Measurements from ENCODE around the gene SUSD5.
"Not testable (repeated sequence)": the region's sequence is repeated elsewhere in the genome, so short reads cannot be mapped to it uniquely, and the experiment has no call there.

Gene SUSD5

GRCh38 chr3:33111581-33111980 is 107.0 kb downstream of the SUSD5 start:
- no peak for DNase-seq

DNA sequence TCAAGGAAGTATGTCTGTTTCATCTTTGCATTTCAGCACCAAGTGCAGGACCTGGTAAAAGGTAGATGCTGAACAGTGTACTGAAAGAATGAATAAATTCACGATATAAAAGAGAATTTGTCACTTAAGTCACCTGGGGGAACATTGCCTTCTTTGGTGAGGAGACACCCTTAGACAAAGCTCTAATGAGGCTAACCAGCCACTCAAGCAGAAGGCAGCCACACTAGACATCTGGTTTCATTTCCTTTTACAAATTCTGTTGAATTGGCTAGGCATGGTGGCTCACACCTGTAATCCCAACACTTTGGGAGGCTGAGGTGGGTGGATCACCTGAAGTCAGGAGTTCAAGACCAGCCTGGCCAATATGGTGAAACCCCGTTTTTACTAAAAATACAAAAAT is 111.8 kb downstream of the SUSD5 start:
- not testable (repeated sequence) for DNase-seq

DNA sequence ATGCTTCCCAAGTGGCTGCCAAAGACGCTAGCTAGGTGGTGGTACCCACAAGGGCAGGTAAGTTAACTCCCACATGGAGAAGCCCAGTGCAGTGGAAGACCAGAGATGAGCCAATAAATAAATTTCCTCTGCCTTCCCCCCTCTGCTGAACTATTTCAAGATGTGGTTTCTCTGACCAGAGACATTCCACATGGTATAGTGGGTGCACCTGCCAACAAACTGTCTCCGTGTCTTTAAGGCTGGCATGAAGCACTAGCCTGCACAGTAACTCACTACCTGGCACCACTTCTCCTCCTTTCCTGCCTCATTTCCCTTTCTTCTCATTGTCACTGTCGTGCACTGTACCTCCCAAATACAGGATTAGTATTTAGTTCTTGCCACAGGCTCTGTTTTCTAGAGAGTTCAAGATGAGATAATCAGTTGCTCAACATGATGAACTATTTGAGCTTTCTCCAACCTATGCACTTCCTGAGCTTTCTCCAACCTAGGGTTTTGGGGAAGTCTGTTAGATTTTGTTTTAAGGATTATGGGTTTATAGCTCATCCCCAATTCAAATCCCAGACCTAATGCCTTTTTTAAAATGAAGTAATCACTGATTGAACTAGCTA is 113.2 kb downstream of the SUSD5 start:
- DNase-seq, result no peak

GRCh38 chr3:33104803-33105202 is 113.8 kb downstream of the SUSD5 start:
- DNase-seq, result no peak

DNA sequence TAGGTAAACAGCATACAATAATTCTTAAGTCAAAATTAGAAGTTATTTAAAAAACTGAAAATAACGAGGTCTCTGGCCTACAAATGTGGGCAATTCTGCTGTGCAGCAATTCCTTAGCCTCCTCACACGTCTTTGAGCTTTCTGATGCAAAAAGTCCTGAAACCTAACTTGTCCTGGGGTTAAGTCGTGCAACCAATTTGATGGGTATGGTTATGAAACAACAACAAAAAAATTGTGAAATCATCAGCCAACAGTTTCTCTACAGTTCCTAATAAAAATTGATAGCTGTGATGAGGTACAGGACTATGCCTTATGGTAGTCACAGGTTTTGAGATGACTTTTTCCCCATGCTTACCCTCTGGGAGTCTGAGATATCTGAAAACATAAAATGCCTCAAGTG is 115.1 kb downstream of the SUSD5 start:
- no peak for DNase-seq

- DNase-seq, result no peak
These were observed 115.6 kb downstream of the SUSD5 start for GRCh38 chr3:33103034-33103433.

DNA sequence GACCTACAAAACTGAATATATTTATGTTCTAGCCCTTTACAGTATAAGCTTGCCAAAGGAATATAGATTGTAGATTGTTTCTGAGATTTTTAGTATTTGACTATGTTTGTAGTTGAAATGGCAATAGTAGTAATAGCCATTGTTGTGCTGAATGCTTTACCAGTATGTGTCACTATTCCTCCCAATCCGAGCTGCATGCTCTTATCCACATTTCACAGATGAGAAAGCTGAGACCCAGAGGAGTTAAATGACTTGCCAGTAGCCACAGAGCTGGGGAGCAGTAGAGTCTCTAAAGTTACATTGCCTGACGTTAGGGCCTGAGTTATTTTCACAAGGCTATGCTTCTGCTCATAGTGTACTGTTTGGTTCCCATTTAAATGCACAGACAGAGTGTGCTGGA is 118.4 kb downstream of the SUSD5 start:
- DNase-seq, result no peak
